ENCODE results near the gene RHOG. TPM values are rescaled to one million over a fixed set of nuclear protein-coding genes. Genes with fewer than 3 reads are reported as not detected.

RHOG gene
- total RNA-seq, 1 experiment from 2014 or later: 33.6 TPM

GRCh38 chr11:3797329-3798090 is 43.2 kb downstream of the RHOG start, which contains the start of gene NUP98 (continued):
- TF ChIP-seq ZNF423 (CRISPR knock-in tag; IDR thresholded peaks at IDR 0.05): no peak
- TF ChIP-seq ZBTB43 (CRISPR knock-in tag; IDR thresholded peaks at IDR 0.05): peak; percentile 31; the same call in 1 of the 2 replicates
- TF ChIP-seq TP53 (CRISPR knock-in tag; IDR thresholded peaks at IDR 0.05): no peak
- no peak for TF ChIP-seq IRF2 (CRISPR knock-in tag; IDR thresholded peaks at IDR 0.05; ENCODE audit: borderline replicate concordance, low read depth)
- TF ChIP-seq FOXJ3 (CRISPR knock-in tag; IDR thresholded peaks at IDR 0.05; ENCODE audit: borderline replicate concordance): no peak
- no peak; the same call in 1 of the 2 replicates for TF ChIP-seq CBFB (CRISPR knock-in tag; IDR thresholded peaks at IDR 0.05; ENCODE audit: low read depth)
- TF ChIP-seq GTF2I (CRISPR knock-in tag; conservative IDR thresholded peaks at IDR 0.05): no peak
- TF ChIP-seq, protein P1, sequence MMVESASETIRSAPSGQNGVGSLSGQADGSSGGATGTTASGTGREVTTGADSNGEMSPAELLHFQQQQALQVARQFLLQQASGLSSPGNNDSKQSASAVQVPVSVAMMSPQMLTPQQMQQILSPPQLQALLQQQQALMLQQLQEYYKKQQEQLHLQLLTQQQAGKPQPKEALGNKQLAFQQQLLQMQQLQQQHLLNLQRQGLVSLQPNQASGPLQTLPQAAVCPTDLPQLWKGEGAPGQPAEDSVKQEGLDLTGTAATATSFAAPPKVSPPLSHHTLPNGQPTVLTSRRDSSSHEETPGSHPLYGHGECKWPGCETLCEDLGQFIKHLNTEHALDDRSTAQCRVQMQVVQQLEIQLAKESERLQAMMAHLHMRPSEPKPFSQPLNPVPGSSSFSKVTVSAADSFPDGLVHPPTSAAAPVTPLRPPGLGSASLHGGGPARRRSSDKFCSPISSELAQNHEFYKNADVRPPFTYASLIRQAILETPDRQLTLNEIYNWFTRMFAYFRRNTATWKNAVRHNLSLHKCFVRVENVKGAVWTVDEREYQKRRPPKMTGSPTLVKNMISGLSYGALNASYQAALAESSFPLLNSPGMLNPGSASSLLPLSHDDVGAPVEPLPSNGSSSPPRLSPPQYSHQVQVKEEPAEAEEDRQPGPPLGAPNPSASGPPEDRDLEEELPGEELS (CRISPR knock-in tag; IDR thresholded peaks at IDR 0.05): peak; percentile 70; the same call in 1 of the 2 replicates
- TF ChIP-seq GABPB1 (CRISPR knock-in tag; IDR thresholded peaks at IDR 0.05): peak; percentile 69
- TF ChIP-seq FOXP1 (CRISPR knock-in tag; IDR thresholded peaks at IDR 0.05; ENCODE audit: borderline replicate concordance): peak; percentile 77; the same call in 1 of the 2 replicates
- peak; percentile 85 for TF ChIP-seq NFE2L1 (CRISPR knock-in tag; IDR thresholded peaks at IDR 0.05)
- 0 out of 2 replicates have a peak, but pooled peaks have one; percentile 6 for TF ChIP-seq SMAD4 (CRISPR knock-in tag; IDR thresholded peaks at IDR 0.05)
- TF ChIP-seq, protein P2, sequence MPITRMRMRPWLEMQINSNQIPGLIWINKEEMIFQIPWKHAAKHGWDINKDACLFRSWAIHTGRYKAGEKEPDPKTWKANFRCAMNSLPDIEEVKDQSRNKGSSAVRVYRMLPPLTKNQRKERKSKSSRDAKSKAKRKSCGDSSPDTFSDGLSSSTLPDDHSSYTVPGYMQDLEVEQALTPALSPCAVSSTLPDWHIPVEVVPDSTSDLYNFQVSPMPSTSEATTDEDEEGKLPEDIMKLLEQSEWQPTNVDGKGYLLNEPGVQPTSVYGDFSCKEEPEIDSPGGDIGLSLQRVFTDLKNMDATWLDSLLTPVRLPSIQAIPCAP (CRISPR knock-in tag; IDR thresholded peaks at IDR 0.05): no peak
- TF ChIP-seq, protein P3, sequence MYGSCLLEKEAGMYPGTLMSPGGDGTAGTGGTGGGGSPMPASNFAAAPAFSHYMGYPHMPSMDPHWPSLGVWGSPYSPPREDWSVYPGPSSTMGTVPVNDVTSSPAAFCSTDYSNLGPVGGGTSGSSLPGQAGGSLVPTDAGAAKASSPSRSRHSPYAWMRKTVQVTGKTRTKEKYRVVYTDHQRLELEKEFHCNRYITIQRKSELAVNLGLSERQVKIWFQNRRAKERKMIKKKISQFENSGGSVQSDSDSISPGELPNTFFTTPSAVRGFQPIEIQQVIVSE (CRISPR knock-in tag; IDR thresholded peaks at IDR 0.05; ENCODE audit: borderline replicate concordance): no peak
- no peak for TF ChIP-seq RORB (CRISPR knock-in tag; IDR thresholded peaks at IDR 0.05)
- no peak for TF ChIP-seq RELA (CRISPR knock-in tag; IDR thresholded peaks at IDR 0.05; ENCODE audit: borderline replicate concordance)
- TF ChIP-seq, protein P4, sequence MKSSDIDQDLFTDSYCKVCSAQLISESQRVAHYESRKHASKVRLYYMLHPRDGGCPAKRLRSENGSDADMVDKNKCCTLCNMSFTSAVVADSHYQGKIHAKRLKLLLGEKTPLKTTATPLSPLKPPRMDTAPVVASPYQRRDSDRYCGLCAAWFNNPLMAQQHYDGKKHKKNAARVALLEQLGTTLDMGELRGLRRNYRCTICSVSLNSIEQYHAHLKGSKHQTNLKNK (CRISPR knock-in tag; IDR thresholded peaks at IDR 0.05): no peak
- TF ChIP-seq ZNF263 (CRISPR knock-in tag; IDR thresholded peaks at IDR 0.05; ENCODE audit: low read depth): no peak
- peak; percentile 93 for TF ChIP-seq CREM (CRISPR knock-in tag; IDR thresholded peaks at IDR 0.05)
- TF ChIP-seq HMGA2 (CRISPR knock-in tag; IDR thresholded peaks at IDR 0.05): no peak
- no peak; the same call in 1 of the 2 replicates for TF ChIP-seq ZNF138 (CRISPR knock-in tag; conservative IDR thresholded peaks at IDR 0.05)
- TF ChIP-seq, protein P5, sequence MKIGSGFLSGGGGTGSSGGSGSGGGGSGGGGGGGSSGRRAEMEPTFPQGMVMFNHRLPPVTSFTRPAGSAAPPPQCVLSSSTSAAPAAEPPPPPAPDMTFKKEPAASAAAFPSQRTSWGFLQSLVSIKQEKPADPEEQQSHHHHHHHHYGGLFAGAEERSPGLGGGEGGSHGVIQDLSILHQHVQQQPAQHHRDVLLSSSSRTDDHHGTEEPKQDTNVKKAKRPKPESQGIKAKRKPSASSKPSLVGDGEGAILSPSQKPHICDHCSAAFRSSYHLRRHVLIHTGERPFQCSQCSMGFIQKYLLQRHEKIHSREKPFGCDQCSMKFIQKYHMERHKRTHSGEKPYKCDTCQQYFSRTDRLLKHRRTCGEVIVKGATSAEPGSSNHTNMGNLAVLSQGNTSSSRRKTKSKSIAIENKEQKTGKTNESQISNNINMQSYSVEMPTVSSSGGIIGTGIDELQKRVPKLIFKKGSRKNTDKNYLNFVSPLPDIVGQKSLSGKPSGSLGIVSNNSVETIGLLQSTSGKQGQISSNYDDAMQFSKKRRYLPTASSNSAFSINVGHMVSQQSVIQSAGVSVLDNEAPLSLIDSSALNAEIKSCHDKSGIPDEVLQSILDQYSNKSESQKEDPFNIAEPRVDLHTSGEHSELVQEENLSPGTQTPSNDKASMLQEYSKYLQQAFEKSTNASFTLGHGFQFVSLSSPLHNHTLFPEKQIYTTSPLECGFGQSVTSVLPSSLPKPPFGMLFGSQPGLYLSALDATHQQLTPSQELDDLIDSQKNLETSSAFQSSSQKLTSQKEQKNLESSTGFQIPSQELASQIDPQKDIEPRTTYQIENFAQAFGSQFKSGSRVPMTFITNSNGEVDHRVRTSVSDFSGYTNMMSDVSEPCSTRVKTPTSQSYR (CRISPR knock-in tag; IDR thresholded peaks at IDR 0.05): peak; percentile 64
- TF ChIP-seq PRRX2 (CRISPR knock-in tag; IDR thresholded peaks at IDR 0.05): 0 out of 2 replicates have a peak, but pooled peaks have one; percentile 16
- TF ChIP-seq, protein P6, sequence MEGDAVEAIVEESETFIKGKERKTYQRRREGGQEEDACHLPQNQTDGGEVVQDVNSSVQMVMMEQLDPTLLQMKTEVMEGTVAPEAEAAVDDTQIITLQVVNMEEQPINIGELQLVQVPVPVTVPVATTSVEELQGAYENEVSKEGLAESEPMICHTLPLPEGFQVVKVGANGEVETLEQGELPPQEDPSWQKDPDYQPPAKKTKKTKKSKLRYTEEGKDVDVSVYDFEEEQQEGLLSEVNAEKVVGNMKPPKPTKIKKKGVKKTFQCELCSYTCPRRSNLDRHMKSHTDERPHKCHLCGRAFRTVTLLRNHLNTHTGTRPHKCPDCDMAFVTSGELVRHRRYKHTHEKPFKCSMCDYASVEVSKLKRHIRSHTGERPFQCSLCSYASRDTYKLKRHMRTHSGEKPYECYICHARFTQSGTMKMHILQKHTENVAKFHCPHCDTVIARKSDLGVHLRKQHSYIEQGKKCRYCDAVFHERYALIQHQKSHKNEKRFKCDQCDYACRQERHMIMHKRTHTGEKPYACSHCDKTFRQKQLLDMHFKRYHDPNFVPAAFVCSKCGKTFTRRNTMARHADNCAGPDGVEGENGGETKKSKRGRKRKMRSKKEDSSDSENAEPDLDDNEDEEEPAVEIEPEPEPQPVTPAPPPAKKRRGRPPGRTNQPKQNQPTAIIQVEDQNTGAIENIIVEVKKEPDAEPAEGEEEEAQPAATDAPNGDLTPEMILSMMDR (IDR thresholded peaks at IDR 0.05): no peak
- 0 out of 2 replicates have a peak, but pooled peaks have one; percentile 38 for TF ChIP-seq ZNF532 (CRISPR knock-in tag; IDR thresholded peaks at IDR 0.05; ENCODE audit: borderline replicate concordance)
